ENCODE measurements around the gene TSHZ2.
"Not testable (repeated sequence)": the region's sequence is repeated elsewhere in the genome, so short reads cannot be mapped to it uniquely, and the experiment has no call there.

The TSHZ2 gene

GRCh38 chr20:53319716-53320115 is 347.6 kb downstream of the TSHZ2 start:
- no peak overlapping the region for H3K9ac ChIP-seq (ENCODE audit: low read length)
- no peak overlapping the region for H2AFZ ChIP-seq (ENCODE audit: low read depth, low read length)
- TF ChIP-seq EZH2phosphoT487 (IDR thresholded peaks at IDR 0.05; ENCODE audit: low read depth) (no peak), CTCF (IDR thresholded peaks at IDR 0.05; ENCODE audit: low read depth, low read length) (no peak)

GRCh38 chr20:53320701-53321100 is 348.5 kb downstream of the TSHZ2 start:
- no peak overlapping the region for H2AFZ ChIP-seq (ENCODE audit: low read depth, low read length)
- H3K27ac ChIP-seq (ENCODE audit: low read length): no peak overlapping the region
- no peak overlapping the region for H3K9ac ChIP-seq (ENCODE audit: low read length)
- no peaks in the 10 kb centered on the region for H3K27me3 ChIP-seq (ENCODE audit: low read depth, low read length)
- H3K4me2 ChIP-seq (ENCODE audit: low read length): no peak overlapping the region
- no peaks in the 10 kb centered on the region for H3K36me3 ChIP-seq (replicated peaks; ENCODE audit: low read depth, low read length)
- no peak overlapping the region for H3K4me3 ChIP-seq (ENCODE audit: low read length)
- no peaks in the 10 kb centered on the region for H3K79me2 ChIP-seq (ENCODE audit: low read length)
- peaks cover 14% of the 10 kb centered on the region for H3K4me1 ChIP-seq (ENCODE audit: low read length)
- H3K9me3 ChIP-seq (ENCODE audit: insufficient read depth, low read length): no peaks in the 10 kb centered on the region
- no peaks in the 10 kb centered on the region for H4K20me1 ChIP-seq (ENCODE audit: insufficient read depth, low read length)
- TF ChIP-seq CTCF (IDR thresholded peaks at IDR 0.05; ENCODE audit: low read depth, low read length) (no peak), EZH2phosphoT487 (IDR thresholded peaks at IDR 0.05; ENCODE audit: low read depth) (no peak)

More at GRCh38 chr20:53319716-53320115, 347.6 kb downstream of the TSHZ2 start:
- Histone ChIP-seq H4K20me1 (ENCODE audit: insufficient read depth, low read length) (no peaks in the 10 kb centered on the region), H3K4me2 (ENCODE audit: low read length) (no peak overlapping the region), H3K36me3 (replicated peaks; ENCODE audit: low read depth, low read length) (no peaks in the 10 kb centered on the region), H3K79me2 (ENCODE audit: low read length) (no peaks in the 10 kb centered on the region), H3K9me3 (ENCODE audit: insufficient read depth, low read length) (no peaks in the 10 kb centered on the region), H3K27ac (ENCODE audit: low read length) (no peak overlapping the region), H3K27me3 (ENCODE audit: low read depth, low read length) (no peaks in the 10 kb centered on the region), H3K4me1 (ENCODE audit: low read length) (peaks cover 6% of the 10 kb centered on the region; the same call in 1 of the 2 replicates), H3K4me3 (ENCODE audit: low read length) (no peak overlapping the region)

- Histone ChIP-seq H3K36me3 (replicated peaks; ENCODE audit: low read depth, low read length) (no peaks in the 10 kb centered on the region), H3K4me3 (ENCODE audit: low read length) (no peak overlapping the region), H3K27ac (ENCODE audit: low read length) (no peak overlapping the region), H4K20me1 (ENCODE audit: insufficient read depth, low read length) (no peaks in the 10 kb centered on the region), H3K79me2 (ENCODE audit: low read length) (no peaks in the 10 kb centered on the region), H3K27me3 (ENCODE audit: low read depth, low read length) (no peaks in the 10 kb centered on the region), H3K4me2 (ENCODE audit: low read length) (no peak overlapping the region), H3K4me1 (ENCODE audit: low read length) (peaks cover 10% of the 10 kb centered on the region), H3K9me3 (ENCODE audit: insufficient read depth, low read length) (no peaks in the 10 kb centered on the region), H3K9ac (ENCODE audit: low read length) (no peak overlapping the region), H2AFZ (ENCODE audit: low read depth, low read length) (no peak overlapping the region)
- TF ChIP-seq EZH2phosphoT487 (IDR thresholded peaks at IDR 0.05; ENCODE audit: low read depth): no peak
- no peak for TF ChIP-seq CTCF (IDR thresholded peaks at IDR 0.05; ENCODE audit: low read depth, low read length)
These were observed 349.4 kb downstream of the TSHZ2 start for GRCh38 chr20:53321596-53321995.

GRCh38 chr20:53322651-53323050 is 350.5 kb downstream of the TSHZ2 start:
- H3K36me3 ChIP-seq (replicated peaks; ENCODE audit: low read depth, low read length): no peaks in the 10 kb centered on the region
- no peaks in the 10 kb centered on the region for H3K9me3 ChIP-seq (ENCODE audit: insufficient read depth, low read length)
- H3K79me2 ChIP-seq (ENCODE audit: low read length): no peaks in the 10 kb centered on the region
- no peak for TF ChIP-seq EZH2phosphoT487 (IDR thresholded peaks at IDR 0.05; ENCODE audit: low read depth)
- TF ChIP-seq CTCF (IDR thresholded peaks at IDR 0.05; ENCODE audit: low read depth, low read length): no peak
- no peak overlapping the region for H3K4me3 ChIP-seq (ENCODE audit: low read length)
- no peak overlapping the region for H3K9ac ChIP-seq (ENCODE audit: low read length)
- no peak overlapping the region for H2AFZ ChIP-seq (ENCODE audit: low read depth, low read length)
- no peak overlapping the region for H3K4me2 ChIP-seq (ENCODE audit: low read length)
- peaks cover 14% of the 10 kb centered on the region for H3K4me1 ChIP-seq (ENCODE audit: low read length)
- no peaks in the 10 kb centered on the region for H4K20me1 ChIP-seq (ENCODE audit: insufficient read depth, low read length)
- no peak overlapping the region for H3K27ac ChIP-seq (ENCODE audit: low read length)
- no peaks in the 10 kb centered on the region for H3K27me3 ChIP-seq (ENCODE audit: low read depth, low read length)

- H3K9ac ChIP-seq (ENCODE audit: low read length): not testable (repeated sequence)
- H3K4me1 ChIP-seq (ENCODE audit: low read length): peaks cover 21% of the 10 kb centered on the region
These were observed 351.3 kb downstream of the TSHZ2 start for GRCh38 chr20:53323460-53323859.

More at GRCh38 chr20:53323460-53323859, 351.3 kb downstream of the TSHZ2 start:
- H3K4me2 ChIP-seq (ENCODE audit: low read length); H3K27me3 ChIP-seq (ENCODE audit: low read depth, low read length); H3K36me3 ChIP-seq (replicated peaks; ENCODE audit: low read depth, low read length); H3K79me2 ChIP-seq (ENCODE audit: low read length); H3K27ac ChIP-seq (ENCODE audit: low read length); H3K9me3 ChIP-seq (ENCODE audit: insufficient read depth, low read length); H4K20me1 ChIP-seq (ENCODE audit: insufficient read depth, low read length); H2AFZ ChIP-seq (ENCODE audit: low read depth, low read length); H3K4me3 ChIP-seq (ENCODE audit: low read length): not testable (repeated sequence)
